OCI-LY1 (cell line): ENCODE results near the gene A4GNT.

ENCODE experiments used
- CTCF ChIP-seq: fragments of 200-600 bp; sonication (generic), shearing (Covaris generic); IDR thresholded peaks from 2 replicates; pipeline ENCODE4 v1.5.1; 2017; ENCODE audit warnings: mild to moderate bottlenecking, antibody characterized with exemption, low read length, moderate library complexity, mixed read lengths
- EZH2 ChIP-seq: fragments of 200-600 bp; sonication (generic), shearing (Covaris generic); IDR thresholded peaks from 2 replicates; pipeline ENCODE4 v1.8.0; 2017; ENCODE audit warnings: borderline replicate concordance, mixed run types, mild to moderate bottlenecking, antibody characterized with exemption, low read length, moderate library complexity, mixed read lengths

DNA sequence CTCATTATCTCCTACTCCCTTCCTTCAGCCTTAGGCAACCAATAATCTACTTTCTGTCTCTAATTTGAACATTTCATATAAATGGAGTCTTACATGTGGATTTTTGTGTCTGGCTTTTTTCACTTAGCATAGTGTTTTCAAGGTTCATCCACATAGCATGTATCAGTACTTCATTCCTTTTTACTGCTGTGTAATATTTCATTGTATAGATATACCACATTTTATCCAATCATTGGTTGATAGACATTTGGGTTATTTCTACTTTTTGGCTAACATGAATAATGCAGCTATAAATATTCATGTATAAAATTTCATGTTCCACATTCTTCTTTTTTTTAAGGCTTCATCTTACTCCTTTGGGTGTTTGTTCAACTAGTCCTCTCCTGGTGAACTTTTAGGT lies 22.3 kb upstream of the A4GNT start:
- TF ChIP-seq CTCF: no peak
- no peak for TF ChIP-seq EZH2
